GM19099 (cell line): ENCODE results near the gene CLEC11A.

Experiments used
- POLR2A ChIP-seq: IDR thresholded peaks from 3 replicates; pipeline ENCODE4 v1.6.1; 2011; ENCODE audit warnings: low read depth; ENCODE audit not compliant: insufficient read length; ENCODE audit errors: extremely low read depth

The CLEC11A gene

GRCh38 chr19:50716178-50717025 lies 6.8 kb upstream of the CLEC11A start:
- no peak for TF ChIP-seq POLR2A

DNA sequence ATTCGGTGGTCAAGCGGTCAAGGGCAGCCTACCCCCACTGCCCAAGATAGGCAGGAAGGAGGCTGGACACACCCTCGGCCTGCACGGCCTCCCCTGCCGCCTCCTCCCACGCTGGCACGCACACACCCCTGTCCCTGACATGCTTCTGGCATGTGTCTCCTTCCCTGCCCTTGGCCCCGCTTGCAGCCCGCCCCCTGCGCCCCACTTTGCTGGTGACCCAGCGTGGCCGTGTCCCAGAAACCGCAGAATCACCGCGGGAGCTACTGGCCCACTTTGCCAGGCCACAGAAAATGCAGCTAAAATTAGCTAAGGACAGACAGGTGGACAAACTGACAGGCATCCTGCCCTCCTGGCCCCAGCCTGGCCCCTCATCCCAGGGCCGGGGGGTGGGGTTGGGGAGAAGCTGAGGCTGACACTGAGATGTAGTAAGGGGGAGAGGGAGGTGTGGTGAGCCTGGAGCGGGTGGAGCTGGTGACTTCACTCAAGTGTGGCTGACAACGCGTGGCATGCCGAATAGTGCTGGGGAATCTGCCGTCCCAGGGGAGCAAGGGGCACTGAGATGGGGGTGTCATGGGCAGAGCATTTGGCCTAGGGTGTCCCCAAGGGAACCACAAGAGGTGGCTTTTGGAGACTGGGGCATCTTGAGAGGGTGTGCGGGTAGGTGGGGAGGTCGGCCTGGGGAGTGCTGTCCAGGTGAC lies 6.0 kb upstream of the CLEC11A start:
- no peak for TF ChIP-seq POLR2A

GRCh38 chr19:50717891-50718254 lies 5.3 kb upstream of the CLEC11A start:
- TF ChIP-seq POLR2A, result no peak

DNA sequence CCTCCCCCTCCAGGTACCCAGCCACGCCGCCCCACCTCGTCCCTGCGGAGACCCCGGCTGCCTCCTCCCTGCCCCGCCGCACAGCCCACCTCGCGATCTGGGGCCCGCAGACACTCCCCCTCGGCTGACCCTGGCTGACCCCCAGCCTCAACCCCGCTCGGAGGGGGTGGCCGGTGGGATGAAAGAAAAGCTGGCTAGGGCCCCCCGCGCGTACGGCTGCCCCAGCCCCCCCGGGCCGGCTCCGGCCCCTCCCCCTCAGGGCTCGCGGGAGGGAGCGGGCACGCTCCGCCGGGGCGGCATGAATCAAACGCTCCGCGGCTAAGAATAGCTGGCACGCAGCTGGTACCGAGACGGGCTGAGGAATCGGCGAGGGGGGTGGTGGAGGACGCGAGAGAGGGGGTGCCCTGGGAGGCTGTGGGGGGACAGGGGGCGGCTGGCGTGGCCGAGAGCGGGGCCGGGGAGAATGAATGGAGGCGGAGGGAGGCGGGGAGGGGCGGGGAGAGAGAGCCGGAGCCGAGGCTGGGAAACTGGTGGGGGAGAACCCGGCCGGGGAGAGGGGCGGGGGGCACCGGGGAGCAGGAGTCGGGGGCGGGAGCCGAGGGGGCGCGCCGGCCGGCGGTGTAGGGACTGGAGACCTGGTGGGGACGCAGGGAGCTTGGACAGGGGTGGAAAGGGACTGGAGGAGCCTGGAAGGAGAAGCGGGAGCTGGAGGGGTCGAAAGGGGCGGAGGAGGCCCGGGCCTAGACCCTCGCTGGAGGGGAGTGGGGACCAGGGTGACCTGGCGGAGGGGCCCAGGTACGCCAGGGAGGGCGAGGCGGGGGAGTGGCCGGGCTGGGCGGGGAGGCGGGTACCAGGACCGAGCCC lies 4.7 kb upstream of the CLEC11A start:
- TF ChIP-seq POLR2A, result no peak

GRCh38 chr19:50719119-50719435 lies 4.1 kb upstream of the CLEC11A start:
- no peak for TF ChIP-seq POLR2A

DNA sequence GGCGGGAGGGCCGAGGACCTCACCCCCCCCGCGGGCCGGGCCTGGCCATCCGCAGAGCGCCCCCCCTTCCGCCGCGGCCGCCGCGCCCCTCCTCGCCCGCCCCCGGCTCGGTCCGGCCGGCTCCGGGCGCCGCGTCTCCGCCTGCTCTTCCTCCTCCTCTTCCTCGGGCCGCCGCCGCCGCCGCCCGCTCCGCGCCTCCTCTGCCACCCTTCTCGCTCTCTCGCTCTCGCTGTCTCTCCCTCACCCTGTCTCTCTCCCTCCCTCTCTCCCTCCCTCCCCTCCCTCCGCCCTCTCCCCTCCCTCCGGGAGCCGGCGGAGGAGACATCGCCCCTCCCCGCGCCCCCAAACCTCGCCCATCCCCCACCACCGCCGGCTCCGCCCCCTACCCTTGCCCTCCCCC lies 3.6 kb upstream of the CLEC11A start, which contains the start of gene SHANK1:
Gene SHANK1 (minus strand): TSS at position 237 of the 400 bp plus-strand sequence. CDS start 2,883 bp downstream, outside the sequence.
- TF ChIP-seq POLR2A, result no peak

DNA sequence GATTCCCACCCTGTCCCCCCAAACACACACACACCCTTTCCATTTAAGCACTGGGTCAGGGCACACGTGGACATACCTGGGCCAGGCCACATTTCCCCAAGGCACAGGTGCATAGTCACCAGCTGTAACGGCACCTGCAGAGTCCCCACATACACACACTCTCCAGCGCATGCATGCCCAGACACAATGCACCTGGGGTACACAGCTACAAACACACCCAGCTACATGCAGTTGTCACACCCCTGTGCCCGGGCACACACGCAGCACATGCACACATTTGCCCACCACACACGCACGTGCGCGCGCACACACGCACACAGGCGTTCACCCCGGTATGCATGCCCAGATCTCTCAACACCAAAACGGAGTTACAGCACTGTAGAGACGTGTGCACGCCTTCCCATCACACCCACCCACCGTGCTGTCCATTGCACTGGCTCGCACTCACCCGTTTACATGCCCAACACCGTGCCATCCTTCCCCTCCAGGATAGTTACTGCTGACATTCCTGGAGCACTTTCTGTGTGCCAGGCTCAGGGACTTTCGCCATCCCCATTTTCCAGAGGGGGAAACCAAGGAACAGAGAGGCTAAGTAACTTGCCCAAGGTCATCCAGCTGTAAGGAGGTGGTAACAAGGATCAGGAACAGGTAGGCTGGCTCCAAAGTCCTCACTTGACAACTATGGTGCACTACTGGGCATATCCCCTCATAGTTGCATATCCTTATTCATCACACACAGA lies 2.8 kb upstream of the CLEC11A start:
- TF ChIP-seq POLR2A, result no peak

DNA sequence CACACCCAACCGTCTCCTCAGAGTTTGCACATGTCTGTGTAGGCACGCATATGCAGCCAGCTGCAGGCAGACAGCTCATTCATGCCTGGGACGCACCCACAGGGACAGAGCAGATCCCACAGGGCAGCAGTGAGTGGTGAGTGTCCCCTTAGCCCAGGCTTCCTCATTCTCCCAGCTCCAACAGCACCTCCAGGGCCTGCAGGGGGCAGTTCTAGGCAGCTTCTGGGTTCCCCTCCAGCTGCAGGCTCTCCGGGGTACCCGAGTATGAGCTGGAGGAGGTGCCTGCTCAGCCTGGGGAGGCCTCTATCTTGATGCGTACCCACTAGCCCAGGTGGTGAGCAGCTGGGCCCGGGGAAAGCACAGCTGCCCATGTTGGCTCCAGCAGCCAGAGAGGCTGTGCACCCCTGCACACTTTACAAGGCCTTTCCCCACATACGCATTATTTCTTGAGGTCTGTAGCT lies 2.2 kb upstream of the CLEC11A start:
- TF ChIP-seq POLR2A, result no peak

- no peak for TF ChIP-seq POLR2A
Measured at GRCh38 chr19:50721441-50722137, 1.6 kb upstream of the CLEC11A start.

- TF ChIP-seq POLR2A, result no peak
Measured at GRCh38 chr19:50722201-50723013, 757 bp upstream of the CLEC11A start.

- no peak for TF ChIP-seq POLR2A
Measured at GRCh38 chr19:50723735-50724521, 764 bp downstream of the CLEC11A start.

GRCh38 chr19:50724522-50725217 lies 1.5 kb downstream of the CLEC11A start:
- TF ChIP-seq POLR2A, result peak; percentile 72
